T-helper 1 cell (primary cell): ENCODE measurements around the gene ZNF837.
"Not testable (repeated sequence)": the region's sequence is repeated elsewhere in the genome, so short reads cannot be mapped to it uniquely, and the experiment has no call there.

Experiments used
- DNase-seq, 5 donors: peaks; one replicate each; pipeline ENCODE4 v3.0.0-alpha.2; 2012 to 2020
- total RNA-seq, 4 donors: gene quantifications; one replicate each; lab custom pipeline; 2026; lab: John Stamatoyannopoulos, UW

Gene ZNF837
- total RNA-seq = 1.5 to 4.6 (median 2.4) reads per million in 4 donors

DNA sequence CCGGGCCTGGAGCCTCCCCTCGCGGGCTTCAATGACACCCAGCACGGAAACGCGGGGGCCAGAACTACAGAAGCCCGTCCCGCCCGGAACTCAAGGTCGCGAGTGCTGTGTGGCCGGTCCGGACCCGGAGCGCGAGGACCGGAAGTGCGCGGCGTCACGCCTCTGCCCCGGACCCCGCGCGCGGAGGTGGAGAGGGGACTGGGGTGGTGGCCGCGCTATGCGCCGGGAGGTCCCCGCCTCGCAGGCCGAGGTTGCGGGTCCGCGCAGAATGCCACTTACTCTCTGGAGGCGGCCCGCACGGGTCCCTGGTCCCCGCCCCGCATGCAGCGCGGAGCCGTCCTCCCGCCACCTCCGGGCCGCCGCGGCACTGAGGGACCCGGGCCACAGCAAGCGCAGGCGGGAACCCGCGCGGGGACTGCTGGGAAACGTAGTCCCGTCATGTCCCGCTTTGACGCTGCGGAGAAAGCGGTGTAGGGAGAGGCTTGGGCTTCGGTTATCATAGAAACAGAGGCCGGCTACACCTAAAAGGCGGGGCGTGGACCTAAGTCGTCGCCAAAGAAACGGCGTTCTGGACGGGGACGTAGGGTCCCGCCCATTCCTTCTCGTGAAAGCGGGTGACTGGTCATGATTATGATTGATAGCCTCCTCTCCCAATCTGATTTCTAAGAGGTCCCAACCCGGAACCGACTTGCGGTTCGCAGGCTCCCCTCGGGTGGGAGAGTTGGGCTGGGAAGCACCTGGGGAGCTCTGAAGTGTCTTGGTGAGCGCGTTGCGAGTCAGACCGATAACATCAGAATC, at the start of gene ZNF837:
Gene ZNF837 (minus strand): TSS at position 369 of the 798 bp plus-strand sequence. CDS start 11,698 bp downstream, outside the sequence.
- DNase-seq = peak; percentile 97 to 100 (median 98)

DNA sequence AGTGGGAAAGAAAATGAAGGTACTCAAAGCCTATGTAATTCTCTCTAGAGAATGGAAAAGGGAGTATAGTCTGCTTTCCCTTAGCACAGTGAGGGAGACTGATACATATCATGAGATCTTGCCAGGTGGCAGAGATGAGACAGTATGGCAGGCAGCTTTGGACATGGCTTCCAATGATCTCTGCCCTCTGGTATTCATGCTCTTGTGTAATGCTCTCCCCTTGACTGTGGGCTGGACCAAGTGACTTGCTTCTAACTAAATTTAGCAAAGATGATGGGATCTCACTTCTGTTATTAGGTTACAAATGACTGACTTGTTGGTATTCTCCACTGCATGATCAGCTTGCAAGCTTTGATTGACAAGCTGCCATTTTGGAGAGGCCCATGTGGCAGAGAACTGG, 48.9 kb upstream of the ZNF837 start:
- DNase-seq = no peak

GRCh38 chr19:58428617-58429016, 47.8 kb upstream of the ZNF837 start:
- DNase-seq = no peak

GRCh38 chr19:58417071-58417470, 36.2 kb upstream of the ZNF837 start:
- no peak for DNase-seq

GRCh38 chr19:58416604-58417003, 35.8 kb upstream of the ZNF837 start:
- DNase-seq = no peak

DNA sequence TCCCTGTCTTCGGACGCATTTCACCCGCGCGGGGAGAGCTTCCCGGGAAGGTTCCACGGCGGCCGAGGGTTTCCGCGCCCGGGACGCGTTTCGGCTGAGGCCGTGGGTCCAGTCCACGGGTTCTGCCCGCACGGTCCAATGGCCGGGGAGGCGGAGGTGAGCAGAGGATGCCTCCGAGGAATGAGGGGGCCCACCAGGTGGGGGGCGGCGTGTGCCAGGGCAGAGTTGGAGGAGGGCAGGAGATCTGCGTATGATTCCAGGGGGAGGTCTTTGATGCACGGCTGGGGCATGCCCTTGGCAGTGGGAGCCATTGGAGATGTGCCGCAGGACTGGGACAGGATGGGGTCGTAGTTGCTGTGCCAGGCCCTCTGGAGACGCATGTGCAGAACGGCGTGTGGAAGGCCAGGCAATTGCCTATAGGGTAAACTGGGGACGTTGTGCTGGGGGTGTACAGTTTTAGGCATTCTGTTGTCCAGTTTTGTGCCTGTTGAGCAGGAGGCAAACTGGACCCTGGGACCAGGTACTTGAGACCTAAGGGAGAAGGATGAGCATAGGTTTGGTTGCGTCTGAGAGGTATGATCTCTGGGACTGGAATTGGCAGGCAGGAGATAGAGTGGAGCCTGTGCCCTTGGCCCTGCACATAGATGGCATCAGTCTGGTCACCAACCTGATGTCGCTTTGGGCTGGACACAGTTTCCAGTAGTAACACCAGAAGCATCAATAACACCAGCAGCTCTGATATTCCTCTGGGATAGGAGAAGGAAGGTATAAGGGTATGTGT, 28.4 kb upstream of the ZNF837 start:
- peak in 1 of 5 donors; percentile 26 for DNase-seq

DNA sequence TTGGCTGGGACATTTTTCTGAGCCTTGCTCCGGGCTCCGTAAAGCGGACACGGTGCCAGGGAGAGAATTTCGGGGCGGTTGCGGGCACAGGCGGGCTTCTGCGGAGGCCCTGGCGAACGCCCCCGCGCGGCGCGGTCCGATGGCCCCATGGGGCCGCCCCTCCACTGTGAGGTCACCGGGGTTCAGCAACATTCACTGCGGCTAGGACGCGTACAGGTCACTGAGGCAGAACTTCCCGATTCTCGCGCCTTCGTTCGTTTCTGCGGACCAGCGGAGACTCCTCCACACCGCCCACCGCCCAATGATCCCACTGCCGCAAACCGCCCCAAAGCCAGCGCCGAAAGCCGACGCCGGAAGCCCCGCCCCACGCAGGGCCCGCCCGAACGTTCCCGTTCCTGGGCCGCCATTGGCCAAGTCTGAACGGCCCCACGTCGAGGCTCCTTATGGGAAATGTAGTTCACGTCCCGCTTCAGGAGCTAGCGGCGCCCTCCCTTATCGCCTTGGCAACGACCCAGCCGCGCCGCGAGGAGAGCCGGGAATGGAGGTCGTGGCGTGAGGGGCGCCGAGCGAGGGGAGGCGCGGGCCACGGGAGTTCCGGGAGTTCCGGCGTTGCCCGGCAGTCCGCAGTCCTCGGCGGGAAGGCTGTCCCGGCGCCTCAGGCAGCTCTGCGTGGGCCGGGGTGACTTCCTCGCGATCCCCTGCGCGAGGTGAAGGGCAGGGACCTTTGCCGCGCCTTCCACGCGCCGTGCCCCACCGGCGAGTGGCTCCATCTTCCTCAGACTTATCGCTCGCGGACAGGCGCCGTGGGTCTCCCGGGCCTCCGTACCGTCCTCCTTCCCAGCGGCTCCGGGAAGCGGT, 27.6 kb upstream of the ZNF837 start, which contains the start of gene ZNF584:
Gene ZNF584 (plus strand): TSS at position 498 of the 858 bp plus-strand sequence. CDS start 499 bp downstream, outside the sequence.
- peak; percentile 87 to 93 (median 91) for DNase-seq

DNA sequence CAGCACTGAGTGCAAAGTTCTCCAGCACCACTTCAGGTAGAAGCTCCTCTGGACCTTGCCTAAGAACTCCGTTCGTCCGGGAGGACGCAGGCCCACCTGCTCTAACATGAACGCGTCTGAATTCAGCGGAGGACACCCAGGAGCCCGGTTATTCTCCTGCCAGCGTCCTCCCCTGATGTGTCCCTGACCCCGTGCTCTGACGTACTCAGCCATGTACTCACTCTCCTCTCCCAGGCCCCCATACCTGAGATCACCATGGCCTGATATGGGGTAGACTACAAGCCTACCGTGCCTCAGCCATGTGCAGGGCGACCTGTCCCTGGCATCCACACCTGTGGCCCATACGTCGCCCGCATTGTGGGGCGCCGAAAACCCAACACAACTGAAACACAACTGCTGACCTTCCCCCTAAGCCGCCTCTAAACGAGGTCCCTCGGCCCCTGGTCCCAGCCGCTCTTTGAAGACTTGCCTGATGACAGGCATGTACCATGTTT, 26.9 kb upstream of the ZNF837 start:
- no peak for DNase-seq

GRCh38 chr19:58406818-58407657, 26.2 kb upstream of the ZNF837 start:
- no peak for DNase-seq

DNA sequence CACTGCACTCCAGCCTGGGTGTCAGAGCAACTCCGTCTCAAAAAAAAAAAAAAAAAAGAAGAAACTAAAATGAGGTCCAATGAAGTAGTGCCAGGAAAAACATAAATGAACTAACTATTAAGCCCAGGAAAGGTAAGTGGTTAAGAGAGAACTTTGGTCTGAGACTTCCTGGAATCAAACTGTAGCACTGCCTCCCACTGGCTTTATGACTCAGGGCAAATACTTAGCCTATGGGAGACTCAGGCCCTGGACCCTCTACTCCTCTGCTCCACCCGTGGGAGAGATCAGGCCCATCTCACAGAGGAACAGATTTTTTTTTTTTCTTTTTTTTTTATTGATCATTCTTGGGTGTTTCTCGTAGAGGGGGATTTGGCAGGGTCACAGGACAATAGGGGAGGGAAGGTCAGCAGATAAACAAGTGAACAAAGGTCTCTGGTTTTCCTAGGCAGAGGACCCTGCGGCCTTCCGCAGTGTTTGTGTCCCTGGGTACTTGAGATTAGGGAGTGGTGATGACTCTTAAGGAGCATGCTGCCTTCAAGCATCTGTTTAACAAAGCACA, 23.2 kb upstream of the ZNF837 start:
- not testable (repeated sequence) for DNase-seq

- DNase-seq = no peak
Observed at GRCh38 chr19:58401840-58402421, 21.1 kb upstream of the ZNF837 start.

- DNase-seq = peak; percentile 99 to 100 (median 99)
Observed at GRCh38 chr19:58400916-58401839, 20.3 kb upstream of the ZNF837 start.

DNA sequence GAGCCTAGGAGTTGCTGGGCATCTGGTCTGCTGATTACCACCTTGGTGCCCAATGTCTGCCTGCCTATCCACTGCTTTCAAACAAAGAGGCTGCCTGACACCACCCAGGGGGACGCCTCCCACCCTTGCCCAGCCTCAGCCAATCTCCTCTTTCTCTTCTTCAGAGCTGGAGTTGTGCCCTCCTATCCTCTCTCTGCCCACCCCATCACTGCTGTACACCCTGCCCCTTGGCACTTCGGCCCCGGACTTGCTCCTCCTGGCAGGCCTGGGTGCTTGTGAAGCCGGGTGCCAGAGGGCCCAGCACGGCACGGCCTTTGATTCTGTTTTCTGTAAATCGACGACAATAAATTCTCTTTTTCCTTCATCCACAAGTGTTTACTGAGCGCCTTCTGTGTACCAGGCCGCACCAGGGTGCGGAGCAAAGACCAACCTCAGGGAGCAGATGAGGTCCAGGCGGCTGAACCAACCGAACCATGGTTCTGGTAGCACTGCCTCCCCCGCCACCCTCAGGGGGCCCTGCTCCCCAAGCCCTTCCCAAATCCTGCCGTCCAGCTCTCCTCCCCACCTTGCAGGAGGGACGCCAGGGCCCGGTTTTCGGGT, 19.6 kb upstream of the ZNF837 start:
- no peak for DNase-seq

DNA sequence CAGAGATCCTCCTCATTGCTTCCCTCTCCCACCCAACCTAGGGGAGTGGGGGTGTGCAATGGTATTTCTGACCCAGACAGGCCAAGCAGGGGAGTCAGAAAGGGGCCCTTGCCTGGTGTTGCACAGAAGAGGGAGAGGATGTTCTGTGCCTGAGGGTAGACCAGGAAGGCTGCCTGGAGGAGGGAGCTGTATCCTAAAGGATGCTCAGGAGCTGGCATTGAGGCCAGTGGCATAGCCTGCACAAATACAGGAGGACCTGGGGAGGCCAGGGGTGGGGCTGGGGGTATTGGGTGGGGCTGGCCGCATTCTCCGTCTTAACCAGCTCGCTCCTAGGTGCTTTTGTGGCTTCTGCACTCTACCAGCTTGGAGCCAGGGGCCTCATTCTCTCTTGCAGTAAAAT, 19.1 kb upstream of the ZNF837 start:
- no peak for DNase-seq

DNA sequence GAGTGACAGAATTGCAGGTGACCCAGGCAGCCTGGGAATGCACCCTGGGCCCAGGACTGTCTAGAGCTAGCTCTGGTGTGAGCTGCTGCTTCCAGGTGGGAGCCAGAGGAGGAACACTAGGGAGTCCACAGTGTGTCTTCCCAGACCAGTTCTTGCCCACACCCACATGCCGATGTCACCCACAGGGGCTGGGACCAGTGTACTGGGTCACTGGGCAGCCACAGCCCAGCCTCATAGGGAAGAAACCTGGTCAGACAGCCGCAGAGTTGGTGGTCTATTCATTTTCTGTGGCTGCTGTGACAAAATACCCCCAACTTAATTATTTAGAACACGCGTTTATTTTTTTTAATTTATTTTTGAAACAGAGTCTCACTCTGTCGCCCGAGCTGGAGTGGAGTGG, 17.7 kb upstream of the ZNF837 start:
- no peak for DNase-seq

GRCh38 chr19:58398087-58398486, 17.3 kb upstream of the ZNF837 start:
- DNase-seq = no peak

GRCh38 chr19:58397533-58398037, 16.8 kb upstream of the ZNF837 start:
- DNase-seq = no peak

DNA sequence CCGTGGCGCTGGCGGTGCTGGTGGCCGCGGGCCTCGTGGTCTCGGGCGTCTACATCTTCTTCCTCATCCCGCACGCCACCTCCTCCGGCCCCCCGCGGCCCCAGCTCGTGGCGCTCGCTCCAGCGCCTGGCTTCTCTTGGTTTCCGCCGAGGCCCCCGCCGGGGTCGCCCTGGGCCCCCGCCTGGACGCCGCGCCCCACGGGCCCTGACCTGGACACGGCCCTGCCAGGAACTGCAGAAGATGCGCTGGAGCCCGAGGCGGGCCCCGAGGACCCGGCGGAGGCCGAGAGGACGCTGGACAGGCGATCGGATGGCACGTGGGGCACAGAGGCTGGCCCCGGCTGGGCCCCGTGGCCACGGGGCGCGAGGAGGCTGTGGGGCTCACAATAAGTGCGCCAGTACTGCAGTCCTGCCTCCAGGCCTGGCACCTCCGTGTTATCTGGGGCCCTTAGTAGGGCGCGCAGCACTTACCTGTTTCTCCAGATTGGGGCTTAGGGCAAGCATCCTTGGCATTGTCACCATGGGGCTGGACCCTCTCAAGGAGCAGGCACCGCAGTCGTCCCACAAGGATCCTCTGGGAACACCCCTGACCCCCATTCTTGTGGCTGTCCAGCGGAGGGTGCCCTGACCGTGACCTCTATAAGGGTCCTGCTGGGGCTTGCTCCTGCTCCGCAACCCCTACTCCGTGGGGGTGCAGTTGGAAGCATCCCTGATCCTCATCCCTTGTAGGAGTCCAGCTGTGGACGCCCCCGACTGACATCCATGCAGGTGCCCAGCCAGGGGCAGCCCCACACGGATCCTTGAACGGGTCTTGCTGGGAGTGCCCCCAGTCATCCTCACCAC, 16.1 kb upstream of the ZNF837 start:
- DNase-seq = no peak
